Upper lobe of right lung (tissue), 1 donor: Measurements from ENCODE around the gene UCP2. TPM values are rescaled to one million over a fixed set of nuclear protein-coding genes. Genes with fewer than 3 reads are reported as not detected.

Experiments used
- ATAC-seq: fragments of 200-7000 bp; cut with Tn5 transposase; one replicate; pipeline ENCODE4 v1.9.1; 2020; ENCODE audit warnings: mild to moderate bottlenecking, moderate library complexity
- DNase-seq: peaks from one replicate; pipeline ENCODE4 v3.0.0-alpha.2; 2020
- H3K27ac ChIP-seq: fragments of 200-600 bp; one replicate; pipeline ENCODE4 v1.8.0; 2022
- H3K27me3 ChIP-seq: fragments of 200-600 bp; one replicate; pipeline ENCODE4 v1.8.0; 2022; ENCODE audit warnings: mild to moderate bottlenecking
- H3K36me3 ChIP-seq: fragments of 200-600 bp; one replicate; pipeline ENCODE4 v1.8.0; 2022
- H3K4me1 ChIP-seq: fragments of 200-600 bp; one replicate; pipeline ENCODE4 v1.8.0; 2022
- H3K4me3 ChIP-seq: fragments of 200-600 bp; one replicate; pipeline ENCODE4 v1.8.0; 2022; ENCODE audit warnings: mild to moderate bottlenecking
- H3K9me3 ChIP-seq: fragments of 200-600 bp; one replicate; pipeline ENCODE4 v1.8.0; 2022
- CTCF ChIP-seq: fragments of 200-600 bp; IDR thresholded peaks from one replicate; pipeline ENCODE4 v1.8.0; 2022; ENCODE audit warnings: antibody characterized with exemption
- intact Hi-C: fragments of 100-400 bp; cut with DNase I; formaldehyde crosslinking; loops from one replicate; pipeline ENCODE4 v1.11.0; 2022
- total RNA-seq: library from RNA; stranded (reverse); fragmentation: NEBNext Ultra II Directional; extraction: Animal tissue kit (Norgen Biotek cat#: 25700); gene quantifications from one replicate; pipeline ENCODE4 v1.2.1, GENCODE V29; 2021
- donor health status: DM: no; HTN: yes; CAD: no; lungs with severe emphysema.

The UCP2 gene
- total RNA-seq, 1 donor from 2014 or later: 56.3 TPM

DNA sequence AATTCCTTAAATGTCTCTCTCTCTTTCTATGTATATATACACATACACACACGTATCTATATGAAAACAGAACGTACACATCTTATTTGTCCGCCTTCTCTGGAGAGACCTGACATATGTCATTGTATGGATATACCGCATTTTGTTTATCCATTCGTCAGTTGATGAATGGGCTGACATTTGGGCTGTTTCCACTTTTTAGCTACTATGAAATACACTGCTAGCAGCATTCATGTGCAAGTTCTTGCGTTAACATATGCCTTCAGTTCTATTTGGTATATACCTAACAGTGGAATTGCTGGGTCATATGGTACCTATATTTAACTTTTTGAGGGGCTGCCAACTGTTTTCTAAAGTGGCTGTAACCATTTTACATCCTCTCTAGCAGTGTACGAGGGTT lies 49.9 kb downstream of the UCP2 start:
- DNase-seq: no peak
- Histone ChIP-seq H3K4me3 (no peak overlapping the region), H3K4me1 (no peaks in the 10 kb centered on the region), H3K36me3 (peaks cover 55% of the 10 kb centered on the region), H3K9me3 (no peaks in the 10 kb centered on the region), H3K27me3 (no peaks in the 10 kb centered on the region), H3K27ac (no peak overlapping the region)
- ATAC-seq: no peak
- no peak for TF ChIP-seq CTCF
- intact Hi-C loops: no loop called here

DNA sequence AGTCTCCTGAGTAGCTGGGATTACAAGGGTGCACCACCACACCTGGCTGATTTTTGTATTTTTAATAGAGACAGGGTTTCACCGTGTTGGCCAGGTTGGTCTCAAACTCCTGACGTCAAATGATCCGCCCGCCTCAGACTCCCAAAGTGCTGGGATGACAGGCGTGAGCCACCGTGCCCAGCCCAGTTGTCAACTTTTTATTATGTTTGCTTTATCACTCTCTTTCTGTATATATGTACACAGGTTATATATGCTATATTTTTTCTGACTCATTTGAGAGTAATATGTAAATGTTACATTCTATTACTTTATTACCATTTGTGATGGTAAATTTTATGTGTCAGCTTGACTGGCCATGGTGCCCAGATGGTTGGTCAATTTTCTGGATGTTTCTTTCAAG lies 50.7 kb downstream of the UCP2 start:
- Histone ChIP-seq H3K9me3 (no peaks in the 10 kb centered on the region), H3K4me1 (no peaks in the 10 kb centered on the region), H3K27ac (no peak overlapping the region), H3K4me3 (no peak overlapping the region), H3K27me3 (no peaks in the 10 kb centered on the region), H3K36me3 (peaks cover 63% of the 10 kb centered on the region)
- intact Hi-C loops: no loop called here
- no peak for TF ChIP-seq CTCF
- no peak for ATAC-seq
- DNase-seq: no peak

GRCh38 chr11:73931039-73931645 lies 51.5 kb downstream of the UCP2 start:
- intact Hi-C loops: no loop called here
- H3K4me3 ChIP-seq: no peak overlapping the region
- H3K4me1 ChIP-seq: no peaks in the 10 kb centered on the region
- H3K9me3 ChIP-seq: no peaks in the 10 kb centered on the region
- no peak overlapping the region for H3K27ac ChIP-seq
- H3K27me3 ChIP-seq: no peaks in the 10 kb centered on the region
- peak; percentile 21 for TF ChIP-seq CTCF
- DNase-seq (no peak), ATAC-seq (peak; percentile 86)
- H3K36me3 ChIP-seq: peaks cover 71% of the 10 kb centered on the region

- H3K9me3 ChIP-seq: no peaks in the 10 kb centered on the region
- TF ChIP-seq CTCF: no peak
- ATAC-seq: no peak
- no peak overlapping the region for H3K27ac ChIP-seq
- DNase-seq: no peak
- H3K4me3 ChIP-seq: no peak overlapping the region
- intact Hi-C loops: no loop called here
- no peaks in the 10 kb centered on the region for H3K27me3 ChIP-seq
- no peaks in the 10 kb centered on the region for H3K4me1 ChIP-seq
- peaks cover 89% of the 10 kb centered on the region for H3K36me3 ChIP-seq
Observed at GRCh38 chr11:73929388-73929787, 53.3 kb downstream of the UCP2 start.

Other genes starting within 250 kb of the UCP2 start
- gene RAB6A, start 221.8 kb downstream of the UCP2 start, total RNA-seq: 137 TPM
- gene MRPL48, start 195.0 kb downstream of the UCP2 start, total RNA-seq: 21.4 TPM
- gene COA4, start 106.0 kb downstream of the UCP2 start, total RNA-seq: 48.1 TPM
- 13.9 TPM for gene PAAF1, start 105.8 kb downstream of the UCP2 start, total RNA-seq
- not detected for gene DNAJB13, start 31.8 kb downstream of the UCP2 start, total RNA-seq
- 2.6 TPM for gene UCP3, start 26.2 kb upstream of the UCP2 start, total RNA-seq
- 26.8 TPM for gene C2CD3, start 188.2 kb upstream of the UCP2 start, total RNA-seq
- gene PPME1, start 188.4 kb upstream of the UCP2 start, total RNA-seq: 32.0 TPM